HL-60/S4 (cell line): Measurements from ENCODE around the gene C1orf53.
"Not testable (repeated sequence)": the region's sequence is repeated elsewhere in the genome, so short reads cannot be mapped to it uniquely, and the experiment has no call there.

Experiments
- in situ Hi-C: fragments of 300-500 bp; cut with MboI; formaldehyde crosslinking; loops from 2 replicates; pipeline ENCODE4 v1.14.3; 2022; ENCODE audit warnings: low sequenced_read_pairs

C1orf53 gene

GRCh38 chr1:197951617-197952175 is 49.3 kb downstream of the C1orf53 start:
- in situ Hi-C loops: no loop called here

- in situ Hi-C loops: not testable (repeated sequence)
Observed at GRCh38 chr1:197953472-197953871, 51.0 kb downstream of the C1orf53 start.

GRCh38 chr1:197954718-197955418 is 52.4 kb downstream of the C1orf53 start:
- in situ Hi-C loops: no loop called here

GRCh38 chr1:197955486-197956394 is 53.3 kb downstream of the C1orf53 start:
- in situ Hi-C loops: no loop called here
